ENCODE measurements around the gene ACTR3C.
A peak's percentile ranks its signal among the peaks of the same experiment; 100 is the strongest.
"Not testable (repeated sequence)": the region's sequence is repeated elsewhere in the genome, so short reads cannot be mapped to it uniquely, and the experiment has no call there.

Gene ACTR3C

DNA sequence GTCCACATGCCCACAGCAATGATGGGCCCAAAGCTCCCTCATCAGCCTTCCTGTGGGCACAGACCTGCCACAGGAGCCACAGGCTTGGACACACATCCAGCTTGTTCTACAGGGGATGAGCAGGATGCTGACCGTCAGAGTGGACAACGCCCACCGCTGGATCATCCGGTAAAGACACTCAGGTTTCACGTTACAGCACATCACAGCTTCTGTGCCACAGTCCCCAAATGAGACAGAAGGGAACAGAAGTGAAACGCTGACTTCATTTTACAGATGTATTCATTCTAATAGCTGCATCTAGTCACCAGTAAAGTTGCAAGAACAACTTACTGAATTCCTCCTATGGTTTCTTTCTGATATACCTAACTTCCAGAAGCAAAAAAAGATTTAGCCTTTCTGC lies 33.0 kb downstream of the ACTR3C start:
- not testable (repeated sequence) for FAIRE-seq; DNase-seq (ENCODE audit: extremely low spot score, insufficient read length, low read depth)

DNA sequence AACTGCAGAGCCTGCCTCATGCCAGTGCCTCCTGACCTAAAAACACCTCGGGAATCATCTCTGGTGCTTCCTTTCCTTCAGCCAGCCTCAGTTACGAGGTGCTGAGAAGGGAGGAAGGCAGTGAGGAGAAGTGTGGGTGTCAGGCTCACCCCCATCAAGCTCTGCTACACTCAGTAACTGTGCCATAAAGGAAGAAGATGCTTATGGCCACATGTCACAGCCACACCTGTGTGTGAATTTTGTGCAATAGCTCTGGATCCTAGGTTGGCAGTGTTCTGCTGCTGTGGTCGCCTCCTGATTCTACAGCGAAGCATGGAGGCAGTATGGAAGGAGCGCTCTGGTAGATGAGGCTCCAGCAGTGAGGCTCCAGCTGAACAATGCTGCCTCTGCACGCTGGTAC lies 34.5 kb downstream of the ACTR3C start:
- not testable (repeated sequence) for DNase-seq (ENCODE audit: extremely low spot score, insufficient read length, low read depth); FAIRE-seq

DNA sequence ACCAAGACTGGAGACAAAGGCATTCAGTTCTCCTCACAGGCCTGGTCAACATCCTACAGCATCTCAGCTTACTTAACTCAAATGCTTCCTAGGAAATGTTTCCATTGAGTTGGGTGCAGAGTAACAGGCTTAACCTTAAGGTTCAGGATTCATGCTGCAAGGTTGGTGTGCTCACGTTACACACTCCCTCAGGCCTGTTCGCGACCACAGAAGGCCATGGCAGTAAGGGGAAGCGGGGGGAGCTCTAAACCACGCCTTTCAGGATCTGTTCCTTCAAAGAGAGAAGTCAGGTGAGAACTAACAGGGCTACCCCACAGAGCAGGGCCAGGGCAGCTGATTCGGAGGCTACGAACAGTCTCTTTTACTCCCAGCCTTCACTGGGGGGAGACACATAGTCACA lies 35.5 kb downstream of the ACTR3C start:
- DNase-seq (ENCODE audit: extremely low spot score, insufficient read length, low read depth); FAIRE-seq: not testable (repeated sequence)

DNA sequence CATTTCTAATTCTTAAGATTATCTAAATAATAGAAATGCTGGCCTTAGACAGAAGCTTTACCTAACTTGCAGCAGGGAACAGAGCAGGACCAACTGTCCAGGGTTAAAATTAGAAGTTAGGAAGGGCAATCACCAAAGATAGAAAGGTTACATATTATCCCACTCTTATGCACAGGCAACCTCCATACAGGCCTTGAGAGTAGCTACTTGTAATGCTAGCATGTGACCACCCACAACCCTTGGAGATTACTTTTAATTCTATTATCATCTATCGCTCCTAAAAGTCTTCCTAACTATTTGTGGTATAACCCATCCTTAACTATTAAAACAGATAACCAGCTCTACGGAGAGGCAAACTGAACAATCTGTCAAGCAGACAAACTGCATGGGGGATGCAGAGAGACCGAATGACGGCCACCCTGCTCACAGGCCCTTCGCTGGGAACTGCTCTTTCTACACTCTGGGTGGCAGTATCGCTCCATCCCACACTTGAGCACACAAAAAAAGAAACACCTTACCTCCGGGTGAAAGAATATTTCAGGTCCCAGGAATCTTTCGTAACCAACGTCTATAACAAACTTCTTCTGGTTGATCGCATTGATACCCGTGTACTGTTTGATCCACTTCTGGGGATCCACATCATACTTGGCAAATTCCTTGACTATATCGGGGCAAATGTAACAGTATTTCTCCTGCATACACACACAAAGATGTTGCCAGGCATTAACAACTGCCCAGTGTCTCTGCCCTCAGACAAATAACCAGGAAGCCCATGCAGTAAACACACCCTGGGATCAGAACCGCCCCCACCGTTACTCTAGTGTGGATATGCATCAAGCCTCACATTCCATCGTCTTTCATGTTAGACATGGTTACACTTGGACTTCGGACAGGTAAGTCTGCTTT lies 37.2 kb downstream of the ACTR3C start:
- peak; percentile 83 for FAIRE-seq
- not testable (repeated sequence) for DNase-seq (ENCODE audit: extremely low spot score, insufficient read length, low read depth)

DNA sequence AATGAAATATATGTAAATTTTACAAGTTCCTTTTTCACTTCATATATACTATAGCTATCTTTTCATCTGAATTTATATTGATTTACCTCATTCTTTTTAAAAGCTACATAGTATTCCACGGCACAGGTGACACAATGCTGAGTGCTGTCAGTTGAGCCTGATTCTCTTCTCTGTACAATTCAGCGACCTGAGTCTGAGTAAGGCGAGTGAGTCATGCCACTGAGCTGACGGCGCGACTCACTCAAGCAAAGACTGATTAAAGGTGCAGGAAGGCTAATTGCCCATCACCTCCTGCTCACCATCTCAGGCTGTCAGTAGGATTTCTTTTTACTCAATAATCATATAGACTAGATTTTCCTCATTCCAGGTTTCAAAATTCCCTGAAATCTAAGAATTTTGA lies 39.7 kb downstream of the ACTR3C start:
- not testable (repeated sequence) for DNase-seq (ENCODE audit: extremely low spot score, insufficient read length, low read depth); FAIRE-seq

DNA sequence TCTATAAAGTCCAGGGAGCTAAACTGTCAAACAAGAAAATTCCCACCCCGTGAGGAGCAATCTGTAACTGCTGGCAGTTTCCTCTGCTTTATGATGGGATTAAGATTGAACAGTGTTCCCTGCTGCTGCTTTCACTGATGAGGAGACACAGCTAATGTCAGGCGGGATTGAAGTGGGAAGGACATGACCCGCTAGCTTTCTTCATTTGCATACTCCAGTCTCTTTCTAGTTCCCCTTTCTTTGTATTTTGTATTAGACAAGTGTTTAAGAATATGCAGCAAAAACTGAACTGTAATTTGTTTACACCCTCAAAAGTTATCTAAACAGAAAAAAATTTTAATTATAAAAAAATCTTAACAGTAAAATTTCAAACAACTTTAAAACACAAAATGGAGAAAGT lies 40.2 kb downstream of the ACTR3C start:
- FAIRE-seq; DNase-seq (ENCODE audit: extremely low spot score, insufficient read length, low read depth): not testable (repeated sequence)

DNA sequence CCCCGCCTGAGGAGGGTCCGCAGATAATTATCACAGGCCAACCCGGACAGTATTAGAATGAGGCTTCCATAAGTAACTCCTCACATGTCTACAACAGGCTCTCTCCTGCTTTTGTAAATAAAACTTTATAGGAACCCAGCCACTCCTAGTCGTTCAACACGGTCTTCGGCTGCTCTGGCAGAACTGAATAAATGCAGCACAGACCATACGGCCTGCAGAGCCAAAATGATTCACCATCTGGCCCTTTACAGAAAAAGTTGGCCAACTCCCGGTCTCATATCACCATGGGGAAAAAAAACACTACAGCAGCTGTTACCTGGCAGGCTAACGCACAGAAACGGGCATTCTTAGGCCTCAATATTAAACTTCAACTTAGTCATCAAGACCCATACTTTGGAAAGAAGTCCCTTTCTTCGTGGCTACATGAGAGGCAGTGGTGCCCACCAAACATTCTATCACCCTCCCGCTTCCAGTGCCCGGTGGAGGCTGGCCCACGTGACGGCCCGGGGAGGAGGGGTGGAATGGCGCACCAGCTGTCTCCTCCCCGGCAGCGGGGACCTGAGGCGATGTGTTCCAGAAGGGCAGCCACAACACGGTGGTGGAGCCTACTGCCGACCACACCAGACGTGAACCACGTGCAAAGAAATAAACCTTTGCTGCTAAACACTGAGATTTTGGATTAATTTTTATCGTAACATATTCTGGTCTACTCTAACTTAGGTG lies 41.5 kb downstream of the ACTR3C start:
- not testable (repeated sequence) for DNase-seq (ENCODE audit: extremely low spot score, insufficient read length, low read depth); FAIRE-seq

DNA sequence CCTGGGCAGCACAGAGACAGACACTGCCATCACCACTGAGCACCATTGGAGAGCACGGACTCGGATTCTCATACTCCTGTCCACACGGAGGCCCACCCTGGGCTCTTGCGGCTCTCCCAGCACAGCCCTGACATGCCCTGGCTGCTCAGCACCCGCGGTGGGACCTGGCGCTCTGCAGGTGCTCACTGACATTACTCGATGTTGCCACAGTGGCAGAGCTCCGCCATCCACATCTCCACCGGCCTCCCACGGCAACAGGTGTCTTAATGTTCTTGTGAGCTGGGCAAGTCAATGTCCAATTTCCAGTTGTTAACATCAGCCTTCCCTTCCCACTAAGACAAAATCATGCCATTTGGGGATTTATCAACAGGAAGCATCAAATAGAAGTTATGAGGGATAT lies 45.0 kb downstream of the ACTR3C start:
- FAIRE-seq: not testable (repeated sequence)

DNA sequence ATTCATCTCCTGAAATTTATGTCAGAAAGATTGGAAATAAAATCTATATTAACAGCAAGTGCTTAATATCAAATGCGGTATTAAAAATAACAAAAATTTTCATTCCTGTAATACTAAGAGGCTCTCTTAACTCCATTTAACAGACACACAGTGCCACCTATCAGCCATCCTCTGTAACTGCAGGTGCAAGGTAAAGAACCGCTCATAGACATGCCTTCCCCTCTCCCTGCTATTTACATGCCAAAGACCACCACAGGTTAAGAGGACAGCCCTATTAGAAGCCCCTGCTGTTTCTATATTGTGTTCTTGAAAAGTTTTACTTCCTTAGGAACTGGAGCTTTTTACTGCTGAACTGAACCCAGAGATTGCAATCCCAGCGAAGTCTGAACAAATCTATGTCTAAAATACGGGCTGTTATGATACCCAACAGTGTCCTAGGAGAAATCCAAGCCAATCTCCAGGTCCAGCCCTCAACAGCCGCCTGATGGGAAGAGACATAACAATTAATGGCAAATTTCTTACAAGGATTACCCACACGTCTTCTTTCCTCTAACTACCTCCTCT lies 47.1 kb downstream of the ACTR3C start:
- DNase-seq (ENCODE audit: extremely low spot score, insufficient read length, low read depth): not testable (repeated sequence)
- FAIRE-seq: peak; percentile 85

More for the DNA sequence above, 45.0 kb downstream of the ACTR3C start:
- not testable (repeated sequence) for DNase-seq (ENCODE audit: extremely low spot score, insufficient read length, low read depth)

DNA sequence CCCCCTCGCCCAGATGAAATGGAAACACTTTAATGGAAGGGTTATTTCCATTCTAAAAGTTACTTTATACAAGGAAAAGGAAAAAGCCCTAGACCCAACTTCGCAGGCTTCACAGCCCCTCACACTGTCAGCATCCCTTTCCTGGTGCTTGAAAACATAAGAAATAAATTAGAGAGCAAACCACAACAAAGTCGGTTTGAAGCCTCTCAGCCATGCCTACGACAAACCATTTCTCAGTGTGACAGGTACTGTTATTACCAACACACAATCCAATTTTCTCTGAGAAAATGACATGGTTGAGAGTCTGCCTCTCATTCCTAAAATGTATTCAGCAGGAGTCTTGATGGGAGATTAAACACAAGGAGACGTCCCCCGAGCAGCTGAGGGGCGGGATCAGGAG lies 51.4 kb downstream of the ACTR3C start:
- not testable (repeated sequence) for DNase-seq (ENCODE audit: extremely low spot score, insufficient read length, low read depth); FAIRE-seq

DNA sequence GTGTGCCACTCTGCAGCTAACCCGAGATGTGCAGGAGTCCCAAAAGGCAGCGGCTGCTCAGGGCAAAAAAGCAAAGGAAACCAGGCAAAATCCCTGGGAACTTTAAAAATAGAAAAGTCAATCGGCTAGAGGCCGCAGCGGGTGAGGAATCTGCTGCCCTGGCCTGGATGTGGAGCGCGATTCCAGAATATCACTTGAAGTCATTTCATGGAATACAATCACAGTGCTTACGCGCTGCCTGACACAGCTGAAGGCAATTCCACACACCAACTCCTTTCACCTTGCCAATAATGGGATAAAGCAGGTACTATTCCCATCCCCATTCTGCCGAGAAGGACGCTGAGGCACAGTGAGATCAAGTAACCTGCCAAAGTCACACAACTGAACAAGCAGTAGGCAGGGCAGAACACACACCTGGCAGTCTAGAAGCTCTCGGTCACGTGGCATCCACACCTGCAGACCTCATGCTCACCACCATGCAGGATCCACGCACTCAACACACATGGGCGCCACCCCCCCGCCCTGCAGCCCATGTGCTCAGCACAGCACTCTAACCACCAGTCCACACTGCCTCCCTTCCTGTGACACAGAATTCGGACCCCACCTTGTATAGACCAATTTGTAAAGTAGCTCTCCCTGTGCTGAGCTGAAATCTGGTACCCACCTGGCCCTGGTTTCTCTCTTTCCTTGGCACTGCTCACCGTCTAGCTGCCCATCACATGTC lies 53.1 kb downstream of the ACTR3C start:
- DNase-seq (ENCODE audit: extremely low spot score, insufficient read length, low read depth); FAIRE-seq: not testable (repeated sequence)

DNA sequence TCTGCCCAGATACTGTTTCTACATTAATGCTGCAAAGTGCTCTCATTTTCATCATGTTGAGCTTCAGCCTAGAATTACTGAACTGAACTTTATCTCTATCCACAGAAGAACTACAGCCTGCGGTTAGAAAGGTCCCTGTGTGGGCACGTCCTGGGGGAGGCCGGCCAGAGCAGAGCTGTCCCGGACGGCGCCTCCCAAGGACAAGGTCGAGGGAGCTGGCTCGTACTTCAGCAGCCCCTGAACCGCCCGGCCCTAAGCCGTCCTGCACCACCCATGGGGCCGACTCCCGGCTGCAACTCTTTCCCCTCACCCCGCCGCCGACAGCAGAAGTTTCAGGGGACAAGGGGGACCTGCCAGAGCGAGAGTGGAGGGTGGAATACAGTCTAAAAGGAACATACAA lies 54.5 kb downstream of the ACTR3C start:
- not testable (repeated sequence) for DNase-seq (ENCODE audit: extremely low spot score, insufficient read length, low read depth); FAIRE-seq

DNA sequence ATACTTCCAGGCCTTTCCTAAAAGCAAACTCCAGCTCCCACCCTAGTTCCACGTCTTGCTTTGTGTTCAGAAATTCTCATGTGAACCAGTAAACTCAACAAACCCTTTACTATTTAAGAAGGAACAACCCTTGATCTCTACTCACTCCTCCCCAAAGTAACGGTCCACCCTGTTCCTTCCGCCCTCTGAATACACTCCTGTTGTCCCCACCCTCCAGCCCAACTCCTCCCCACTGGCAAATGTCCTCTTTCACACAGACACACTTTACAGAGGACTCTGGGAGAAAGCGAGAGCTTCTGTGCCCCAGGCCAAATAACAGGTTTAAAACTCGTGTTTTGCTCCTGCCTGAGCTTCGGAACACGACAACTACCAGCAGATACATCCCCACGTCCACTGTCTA lies 55.1 kb downstream of the ACTR3C start:
- not testable (repeated sequence) for FAIRE-seq; DNase-seq (ENCODE audit: extremely low spot score, insufficient read length, low read depth)

DNA sequence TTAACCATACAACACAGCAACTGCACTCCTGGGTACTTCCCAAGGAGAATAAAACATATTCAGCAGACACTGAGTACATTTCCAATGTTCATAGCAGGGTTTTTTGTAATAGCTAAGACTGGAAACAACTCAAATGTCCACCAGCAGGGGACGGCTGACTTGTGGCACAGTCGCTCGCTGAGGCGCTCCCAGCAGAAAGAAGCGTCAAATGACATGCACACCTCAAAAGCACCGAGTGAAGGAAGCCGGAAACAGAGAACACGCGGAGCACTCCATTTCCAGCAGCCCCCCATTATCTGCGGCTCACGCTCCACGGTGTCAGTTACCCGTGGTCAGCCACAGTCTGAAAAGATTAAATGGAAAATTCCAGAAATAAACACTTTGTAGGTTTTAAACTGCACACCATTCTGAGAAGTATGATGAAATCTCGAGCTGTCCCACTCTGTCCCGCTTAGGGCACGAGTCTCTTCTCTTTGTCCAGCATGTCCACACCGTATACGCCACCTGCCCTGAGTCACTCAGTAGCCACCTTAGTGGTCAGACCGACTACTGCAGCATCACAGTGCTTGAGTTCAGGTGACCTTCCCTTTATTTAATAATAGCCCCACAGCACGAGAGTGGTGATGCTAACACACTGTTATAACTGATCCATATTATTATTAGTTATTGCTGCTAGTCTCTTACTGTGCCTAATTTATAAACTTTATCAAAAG lies 56.2 kb downstream of the ACTR3C start:
- DNase-seq (ENCODE audit: extremely low spot score, insufficient read length, low read depth); FAIRE-seq: not testable (repeated sequence)

DNA sequence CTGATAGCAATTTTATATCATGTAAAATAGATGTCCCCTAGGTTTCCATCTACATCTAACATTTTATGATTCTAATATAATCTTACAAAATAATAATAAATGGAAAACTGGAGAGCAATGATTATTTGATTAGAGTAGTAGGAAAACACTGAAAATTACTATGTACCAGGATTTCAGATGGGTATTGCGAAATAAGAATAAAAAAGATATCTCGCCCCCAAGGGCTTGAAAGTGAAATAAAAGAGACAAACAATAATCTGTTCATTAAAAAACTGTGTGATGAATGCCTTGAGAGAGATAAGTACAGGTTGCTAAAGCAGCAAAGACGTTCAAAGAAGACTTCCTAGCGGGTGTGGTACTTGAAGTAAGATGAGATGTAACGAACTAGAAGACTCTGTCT lies 60.7 kb downstream of the ACTR3C start:
- not testable (repeated sequence) for DNase-seq (ENCODE audit: extremely low spot score, insufficient read length, low read depth); FAIRE-seq

DNA sequence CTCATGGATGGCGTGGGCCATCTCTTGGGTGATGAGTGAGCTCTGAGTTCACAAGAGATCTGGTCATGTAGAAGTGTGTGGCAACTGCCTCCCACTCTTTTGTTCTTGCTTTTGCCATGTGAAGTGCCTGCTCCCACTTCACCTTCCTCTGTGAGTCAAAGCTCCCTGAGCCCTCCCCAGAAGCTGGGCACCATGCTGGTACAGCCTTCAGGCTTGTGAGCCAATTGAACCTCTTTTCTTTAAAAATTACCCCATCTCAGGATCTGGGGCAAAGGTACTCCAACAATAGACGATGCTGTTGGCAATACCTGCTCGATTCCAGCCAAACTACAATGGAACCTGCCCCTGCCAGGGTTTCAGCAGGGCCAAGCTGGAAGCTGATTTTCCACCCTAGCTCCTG lies 75.6 kb downstream of the ACTR3C start:
- not testable (repeated sequence) for FAIRE-seq; DNase-seq (ENCODE audit: extremely low spot score, insufficient read length, low read depth)

DNA sequence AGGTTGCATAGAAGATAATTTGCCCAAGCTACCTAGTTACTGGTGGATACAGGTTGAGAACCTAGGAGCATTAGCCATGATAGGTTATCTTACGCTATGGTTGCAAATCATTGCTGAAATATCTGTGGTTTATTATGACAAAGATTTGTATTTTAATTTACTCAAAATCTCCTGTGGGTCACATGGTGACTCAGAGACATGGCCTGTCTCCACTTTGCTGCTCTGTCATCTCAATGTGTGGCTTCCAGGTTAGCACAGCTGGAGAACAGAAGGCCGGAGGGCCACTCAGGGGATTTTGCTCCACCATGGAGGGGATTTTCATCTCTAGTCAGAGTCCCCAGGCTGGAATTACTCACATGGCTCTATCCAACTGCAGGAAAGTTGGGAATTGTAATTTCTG lies 78.1 kb downstream of the ACTR3C start:
- DNase-seq (ENCODE audit: extremely low spot score, insufficient read length, low read depth); FAIRE-seq: not testable (repeated sequence)

DNA sequence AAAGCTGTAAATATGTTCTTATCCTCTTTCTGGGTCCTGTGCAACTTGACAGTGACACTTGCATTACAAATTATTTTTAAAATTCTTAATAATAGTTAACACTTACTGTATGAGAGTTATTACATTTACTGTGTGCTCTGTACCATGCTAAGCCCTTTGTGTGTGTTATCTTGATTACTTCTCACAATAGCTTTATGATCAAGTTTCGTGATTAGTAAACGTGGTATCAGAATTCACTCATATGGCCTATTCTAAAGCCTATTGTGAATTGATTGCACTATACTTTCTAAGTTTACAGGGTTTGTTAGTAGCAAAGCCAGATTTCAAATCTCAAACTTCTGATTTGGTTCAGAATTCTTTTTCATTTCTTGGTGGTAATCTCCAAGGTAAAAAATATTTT lies 80.4 kb downstream of the ACTR3C start:
- not testable (repeated sequence) for DNase-seq (ENCODE audit: extremely low spot score, insufficient read length, low read depth); FAIRE-seq

DNA sequence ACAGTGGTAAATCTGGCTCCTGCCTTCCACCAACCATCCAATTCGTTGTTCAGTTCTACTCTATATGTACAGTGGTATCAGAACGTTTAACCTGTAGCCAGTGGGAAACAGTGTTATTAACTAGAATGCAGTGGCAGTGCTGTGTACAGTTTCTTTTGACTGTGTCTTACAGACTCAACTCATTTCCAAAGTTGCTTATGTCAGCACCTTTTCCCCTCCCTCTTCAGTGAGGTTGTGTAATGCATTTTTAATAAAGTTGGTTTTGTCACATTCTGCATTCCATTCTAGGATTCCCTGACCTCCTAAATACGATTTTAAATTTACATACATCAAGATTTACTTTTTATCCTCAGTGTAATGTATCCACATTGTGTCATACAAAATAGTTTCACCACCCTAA lies 97.9 kb downstream of the ACTR3C start:
- FAIRE-seq; DNase-seq (ENCODE audit: extremely low spot score, insufficient read length, low read depth): not testable (repeated sequence)

Data from GM18507 (cell line).